Measurements from ENCODE around the gene ADIPOQ. TPM values are rescaled to one million over a fixed set of nuclear protein-coding genes. Genes with fewer than 3 reads are reported as not detected.
"Not testable (repeated sequence)": the region's sequence is repeated elsewhere in the genome, so short reads cannot be mapped to it uniquely, and the experiment has no call there.

ADIPOQ gene
- total and polyA plus RNA-seq, 8 donors: under 0.01 to 11.1 (median 1.4) TPM; not detected in 1

GRCh38 chr3:186869253-186870100 is 27.0 kb downstream of the ADIPOQ start:
- H3K4me3 ChIP-seq: no peak overlapping the region
- TF ChIP-seq EP300 (IDR thresholded peaks at IDR 0.05) (no peak), POLR2A (IDR thresholded peaks at IDR 0.05) (no peak), CTCF (IDR thresholded peaks at IDR 0.05) (no peak), POLR2AphosphoS5 (IDR thresholded peaks at IDR 0.05) (no peak)
- no peaks in the 10 kb centered on the region for H3K36me3 ChIP-seq
- H3K9me3 ChIP-seq: no peaks in the 10 kb centered on the region
- peaks cover 0 to 13% (median 2%) of the 10 kb centered on the region in 4 donors for H3K4me1 ChIP-seq
- 27 to 42% (median 31%) methylated on average over 2 of the region's 2 CpGs for WGBS, 5 donors
- H3K27me3 ChIP-seq: no peaks in the 10 kb centered on the region
- no peak overlapping the region for H3K27ac ChIP-seq
- intact Hi-C loops (cut with DNase I; ENCODE audit: low total_unique reads): no loop called here
- DNase-seq: peak in 1 of 2 donors; percentile 8

GRCh38 chr3:186870421-186871201 is 28.1 kb downstream of the ADIPOQ start:
- H3K27me3 ChIP-seq: no peaks in the 10 kb centered on the region
- WGBS, 5 donors: 54 to 74% (median 68%) methylated on average over 5 of the region's 5 CpGs
- no peak overlapping the region for H3K4me3 ChIP-seq
- intact Hi-C loops (cut with DNase I; ENCODE audit: low total_unique reads): no loop called here
- peak in 1 of 2 donors; percentile 8 for DNase-seq
- peaks cover 0 to 13% (median 2%) of the 10 kb centered on the region in 4 donors for H3K4me1 ChIP-seq
- no peaks in the 10 kb centered on the region for H3K9me3 ChIP-seq
- no peaks in the 10 kb centered on the region for H3K36me3 ChIP-seq
- H3K27ac ChIP-seq: no peak overlapping the region
- TF ChIP-seq CTCF (IDR thresholded peaks at IDR 0.05) (no peak), POLR2A (IDR thresholded peaks at IDR 0.05) (no peak), POLR2AphosphoS5 (IDR thresholded peaks at IDR 0.05) (no peak), EP300 (IDR thresholded peaks at IDR 0.05) (no peak)

- intact Hi-C loops (cut with DNase I; ENCODE audit: low total_unique reads): no loop called here
- TF ChIP-seq POLR2AphosphoS5 (IDR thresholded peaks at IDR 0.05) (no peak), POLR2A (IDR thresholded peaks at IDR 0.05) (no peak), CTCF (IDR thresholded peaks at IDR 0.05) (no peak), EP300 (IDR thresholded peaks at IDR 0.05) (no peak)
- 43 to 55% (median 50%) methylated on average over 2 of the region's 2 CpGs for WGBS, 5 donors
- Histone ChIP-seq H3K4me1 (peaks cover 0 to 13% (median 2%) of the 10 kb centered on the region in 4 donors), H3K36me3 (no peaks in the 10 kb centered on the region), H3K4me3 (no peak overlapping the region), H3K27me3 (no peaks in the 10 kb centered on the region), H3K27ac (no peak overlapping the region), H3K9me3 (no peaks in the 10 kb centered on the region)
- peak in 1 of 2 donors; percentile 25 for DNase-seq
Measured at GRCh38 chr3:186871403-186871924, 29.0 kb downstream of the ADIPOQ start.

GRCh38 chr3:186873796-186874195 is 31.3 kb downstream of the ADIPOQ start:
- H3K9me3 ChIP-seq; H3K36me3 ChIP-seq; H3K4me3 ChIP-seq; intact Hi-C loops (cut with DNase I; ENCODE audit: low total_unique reads); H3K27me3 ChIP-seq; H3K27ac ChIP-seq; DNase-seq: not testable (repeated sequence)
- WGBS, 5 donors: 91 to 100% (median 100%) methylated on average over 4 to 25 of the region's 30 CpGs; no CpG with 5 or more reads in 2 of the 5 donors
- peaks cover 0 to 13% (median 2%) of the 10 kb centered on the region in 4 donors for H3K4me1 ChIP-seq

- peaks cover 0 to 13% (median 2%) of the 10 kb centered on the region in 4 donors for H3K4me1 ChIP-seq
- intact Hi-C loops (cut with DNase I; ENCODE audit: low total_unique reads); H3K9me3 ChIP-seq; H3K27ac ChIP-seq; H3K36me3 ChIP-seq; DNase-seq; H3K4me3 ChIP-seq; H3K27me3 ChIP-seq: not testable (repeated sequence)
- whole genome bisulfite sequencing, 5 donors: 95 to 98% (median 96%) methylated on average over 6 to 10 of the region's 24 CpGs
Measured at GRCh38 chr3:186874216-186874615, 31.7 kb downstream of the ADIPOQ start.

GRCh38 chr3:186874841-186875240 is 32.3 kb downstream of the ADIPOQ start:
- H3K27me3 ChIP-seq; DNase-seq; H3K9me3 ChIP-seq; H3K27ac ChIP-seq; H3K4me3 ChIP-seq; intact Hi-C loops (cut with DNase I; ENCODE audit: low total_unique reads); H3K36me3 ChIP-seq: not testable (repeated sequence)
- WGBS, 5 donors: 30 to 85% (median 46%) methylated on average over 1 to 3 of the region's 4 CpGs
- peaks cover 0 to 12% (median 2%) of the 10 kb centered on the region in 4 donors for H3K4me1 ChIP-seq

Measured in stomach (tissue), 9 donors.